PC-3 (cell line): ENCODE data around the gene SEC31B.

Source experiments
- CTCF ChIP-seq: fragments of 300-600 bp; sonication (generic); conservative IDR thresholded peaks from 2 replicates; pipeline ENCODE4 v1.5.1; 2017; ENCODE audit warnings: antibody characterized with exemption, low read depth, mild to moderate bottlenecking, low read length
- EZH2 ChIP-seq: fragments of 300-600 bp; sonication (generic); IDR thresholded peaks from one replicate; pipeline ENCODE4 v1.6.1; 2017; ENCODE audit warnings: antibody characterized with exemption, mild to moderate bottlenecking, low read length; ENCODE audit not compliant: unreplicated experiment

GRCh38 chr10:100504096-100504495 is 15.6 kb downstream of the SEC31B start:
- TF ChIP-seq EZH2 (no peak), CTCF (no peak)
